GM21576 (cell line): ENCODE results near the gene RPL22L1.
"Not testable (repeated sequence)": the region's sequence is repeated elsewhere in the genome, so short reads cannot be mapped to it uniquely, and the experiment has no call there.

Experiments
- ATAC-seq: cut with Tn5 transposase; IDR thresholded peaks from one replicate; pipeline ENCODE4 v1.9.1; 2021; ENCODE audit warnings: mild to moderate bottlenecking, moderate library complexity; ENCODE audit not compliant: unreplicated experiment

RPL22L1 gene

GRCh38 chr3:170869645-170870593 is at the start of gene RPL22L1:
TSS of gene RPL22L1 (minus strand) at chr3:170870195. CDS start at chr3:170870167, 28 bp downstream.
- ATAC-seq = peak; percentile 94

GRCh38 chr3:170918715-170919114 is 48.7 kb upstream of the RPL22L1 start:
- no peak for ATAC-seq

- ATAC-seq = no peak
Observed at GRCh38 chr3:170914690-170915089, 44.7 kb upstream of the RPL22L1 start.

DNA sequence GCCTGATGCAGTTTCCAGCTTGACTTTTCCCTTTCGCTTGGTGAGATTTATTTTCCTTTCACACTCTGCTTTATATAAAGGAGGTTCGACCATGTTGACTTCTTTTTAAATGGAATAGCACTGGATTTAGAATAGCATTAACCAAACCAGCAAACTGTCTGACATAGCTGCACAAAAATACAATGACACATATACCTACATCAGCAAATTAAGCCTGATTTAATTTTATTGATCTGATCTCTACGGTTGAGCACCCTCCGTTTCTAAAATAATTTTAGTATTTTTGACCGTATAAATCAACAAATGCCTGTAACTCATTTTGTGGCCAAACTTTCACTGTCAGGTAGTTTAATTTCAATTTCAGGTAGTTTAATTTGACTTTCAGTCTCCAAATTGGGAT is 44.2 kb upstream of the RPL22L1 start:
- no peak for ATAC-seq

- ATAC-seq = no peak
Observed at GRCh38 chr3:170911051-170911450, 41.1 kb upstream of the RPL22L1 start.

DNA sequence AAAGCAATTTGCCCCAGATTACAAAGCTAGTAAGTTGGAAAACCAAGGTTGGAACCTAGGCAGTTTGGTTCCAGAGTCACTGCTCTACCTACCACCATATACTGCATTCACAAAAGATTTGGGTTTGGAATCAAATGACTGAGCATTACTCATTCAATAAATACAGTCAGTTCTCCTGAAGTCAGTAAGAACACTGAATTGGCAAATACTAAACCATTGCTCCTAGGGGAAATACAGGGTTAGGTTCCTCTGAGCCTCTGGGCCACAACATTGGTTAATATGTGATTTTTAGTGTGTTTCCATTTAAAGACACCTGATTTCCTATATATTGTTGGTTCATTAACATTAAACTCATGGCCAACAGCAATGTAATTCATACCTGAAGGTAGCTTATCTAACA is 40.5 kb upstream of the RPL22L1 start:
- no peak for ATAC-seq

GRCh38 chr3:170909129-170909903 is 39.3 kb upstream of the RPL22L1 start:
- no peak for ATAC-seq

DNA sequence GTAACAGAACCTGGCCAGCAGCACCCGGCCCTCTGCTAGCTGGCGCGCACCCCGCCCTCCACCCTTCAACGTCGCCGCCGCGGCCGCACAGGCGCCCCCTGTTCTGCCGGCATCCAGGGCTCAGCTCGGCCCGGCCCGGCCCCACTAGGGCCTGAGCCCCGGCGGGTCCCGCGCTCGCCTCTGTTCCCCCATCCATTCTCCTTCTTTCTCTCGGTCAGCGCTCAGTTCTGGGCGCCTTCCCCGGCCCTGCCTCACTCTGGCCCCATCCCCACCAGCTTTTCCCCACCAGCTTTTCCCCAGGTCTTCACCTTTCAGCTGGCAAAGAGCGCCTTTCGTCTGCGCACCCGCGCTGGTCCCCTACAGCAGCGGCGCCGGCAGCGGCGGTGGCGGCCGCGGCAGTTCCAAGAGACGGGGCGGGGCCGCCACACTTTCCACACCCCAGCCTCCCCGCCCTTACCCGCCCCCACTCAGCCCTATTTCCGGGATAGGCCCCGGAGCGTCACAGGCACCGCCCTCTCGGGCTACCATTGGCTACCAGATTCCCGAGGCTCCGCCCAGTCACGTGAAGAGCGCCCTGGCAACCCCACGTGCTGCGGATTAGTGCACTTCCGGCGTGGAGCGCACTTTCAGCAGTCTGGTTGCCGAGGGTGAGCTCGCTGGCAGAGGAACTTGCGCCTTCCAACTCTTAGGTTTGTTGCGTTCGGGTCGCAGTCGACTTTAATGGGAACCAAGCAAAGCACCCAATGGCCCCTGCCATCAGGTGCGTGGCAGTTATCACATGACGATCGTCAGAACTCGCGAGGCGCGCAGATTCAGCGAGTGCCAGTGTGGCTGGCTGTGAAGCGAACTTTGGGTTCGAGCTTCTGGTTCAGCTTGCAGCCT is 38.5 kb upstream of the RPL22L1 start, which contains the start of gene EIF5A2:
TSS of gene EIF5A2 (minus strand) at position 403 of the 882 bp plus-strand sequence. CDS start 831 bp downstream, outside the sequence.
- ATAC-seq = peak; percentile 85

- peak; percentile 5 for ATAC-seq
Observed at GRCh38 chr3:170907637-170908234, 37.7 kb upstream of the RPL22L1 start.

GRCh38 chr3:170905862-170906261 is 35.9 kb upstream of the RPL22L1 start:
- no peak for ATAC-seq

GRCh38 chr3:170903123-170903522 is 33.1 kb upstream of the RPL22L1 start:
- ATAC-seq = no peak

- no peak for ATAC-seq
Observed at GRCh38 chr3:170899455-170899854, 29.5 kb upstream of the RPL22L1 start.

GRCh38 chr3:170897978-170898377 is 28.0 kb upstream of the RPL22L1 start:
- ATAC-seq = no peak

DNA sequence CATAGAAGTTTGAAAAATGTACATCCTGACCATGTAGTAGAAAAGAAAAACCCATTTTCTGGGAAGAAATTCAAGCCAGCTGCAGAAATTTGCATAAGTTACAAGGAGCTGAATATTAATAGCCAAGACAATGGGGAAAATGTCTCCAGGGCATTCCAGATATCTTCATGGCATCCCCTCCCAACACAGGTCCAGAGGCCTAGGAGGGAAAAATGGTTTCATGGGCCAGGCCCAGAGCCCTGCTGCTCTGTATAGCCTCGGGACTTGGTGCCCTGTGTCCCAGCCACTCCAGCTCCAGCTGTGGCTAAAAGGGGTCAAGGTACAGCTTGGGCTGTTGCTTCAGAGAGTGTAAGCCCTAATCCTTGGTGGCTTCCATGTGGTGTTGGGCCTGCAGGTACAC is 27.2 kb upstream of the RPL22L1 start:
- not testable (repeated sequence) for ATAC-seq

- ATAC-seq = no peak
Observed at GRCh38 chr3:170896781-170897180, 26.8 kb upstream of the RPL22L1 start.

DNA sequence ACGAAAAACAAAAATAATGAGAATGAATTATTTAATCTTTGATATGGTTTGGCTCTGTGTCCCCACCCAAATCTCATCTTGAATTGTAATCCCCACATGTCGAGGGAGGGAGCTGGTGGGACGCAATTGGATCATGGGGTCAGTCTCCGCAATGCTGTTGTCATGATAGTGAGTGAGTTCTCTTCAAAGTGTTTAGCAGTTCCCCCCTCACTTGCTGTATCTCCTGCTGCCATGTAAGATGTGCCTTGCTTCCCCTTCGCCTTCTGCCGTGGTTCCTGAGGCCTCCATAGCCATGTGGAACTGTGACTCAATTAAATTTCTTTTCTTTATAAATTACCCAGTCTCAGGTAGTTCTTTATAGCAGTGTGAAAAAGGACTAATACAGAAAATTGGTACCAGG is 26.3 kb upstream of the RPL22L1 start:
- ATAC-seq = not testable (repeated sequence)

DNA sequence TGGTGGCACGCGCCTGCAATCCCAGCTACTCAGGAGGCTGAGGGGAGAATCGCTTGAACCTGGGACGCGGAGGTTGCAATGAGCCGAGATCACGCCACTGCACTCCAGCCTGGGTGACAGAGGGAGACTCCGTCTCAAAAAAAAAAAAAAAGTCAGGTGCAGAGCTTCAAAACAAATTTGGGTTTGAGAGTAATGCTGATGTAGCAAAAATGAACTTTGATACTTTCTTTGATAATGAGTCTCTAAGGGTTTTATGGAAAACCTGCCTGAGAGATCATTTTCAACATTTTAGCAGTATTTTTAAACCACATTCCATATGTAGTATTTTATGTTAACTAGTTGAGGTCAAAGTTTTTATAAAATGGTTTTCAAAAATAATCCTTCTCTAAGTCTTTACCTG is 23.9 kb upstream of the RPL22L1 start:
- no peak for ATAC-seq

DNA sequence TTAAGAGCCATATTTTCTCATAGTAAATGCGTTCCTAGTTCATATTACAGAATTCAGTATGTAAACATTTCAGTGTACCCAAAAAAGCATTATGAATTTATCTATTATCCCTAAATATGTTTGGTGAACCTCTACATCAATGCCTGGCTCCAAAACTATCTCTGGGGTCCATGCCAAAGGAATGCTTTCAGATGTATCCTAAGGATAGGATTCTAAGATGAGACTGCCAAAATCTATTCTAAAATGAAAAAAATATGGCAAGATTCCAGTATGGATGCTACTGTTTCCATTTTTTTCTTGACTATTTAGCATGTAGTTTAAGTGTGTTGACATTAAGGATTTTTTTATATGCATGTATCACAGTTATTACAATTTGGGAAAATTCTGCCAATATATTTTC is 19.6 kb upstream of the RPL22L1 start:
- no peak for ATAC-seq

DNA sequence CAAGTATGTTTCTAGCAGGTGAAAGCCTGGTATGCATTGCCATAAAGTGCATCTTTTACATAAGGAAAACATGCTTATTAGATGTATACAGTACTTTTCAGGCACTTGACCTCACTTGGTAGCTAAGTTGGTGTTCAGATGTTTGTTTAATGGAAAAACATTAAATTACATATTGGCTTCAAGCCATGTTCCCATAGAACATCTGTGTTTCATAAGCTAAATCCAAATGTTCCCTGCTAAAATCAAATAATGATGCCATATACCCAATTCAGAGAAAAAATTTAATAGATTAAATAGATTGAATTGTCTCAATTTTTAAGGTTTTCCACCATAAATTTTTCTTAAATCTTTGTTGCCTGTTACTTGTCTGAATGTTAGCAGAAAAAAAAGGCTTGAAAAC is 19.1 kb upstream of the RPL22L1 start:
- ATAC-seq = no peak
